GM23338 (cell line): ENCODE data around the gene PDE7B. TPM values are rescaled to one million over a fixed set of nuclear protein-coding genes. Genes with fewer than 3 reads are reported as not detected.

Source experiments
- ATAC-seq: fragments of 200-7000 bp; cut with Tn5 transposase; 3 replicates; pipeline ENCODE4 v1.9.1; 2020
- DNase-seq: peaks from one replicate; pipeline ENCODE4 v3.0.0-alpha.2; 2015; ENCODE audit warnings: low spot score
- H2AFZ ChIP-seq: fragments of 200-600 bp; sonication (generic); 2 replicates; pipeline ENCODE4 v1.8.0; 2016; ENCODE audit warnings: antibody characterized with exemption, mild to moderate bottlenecking, moderate library complexity
- H3F3A ChIP-seq: fragments of 200-600 bp; sonication (generic); replicated peaks from 2 replicates; pipeline ENCODE4 v1.8.0; 2017; ENCODE audit warnings: antibody characterized with exemption, mixed run types, low read depth
- H3K27ac ChIP-seq: fragments of 200-600 bp; sonication (generic); 2 replicates; pipeline ENCODE4 v1.6.1; 2016; ENCODE audit warnings: low read depth
- H3K27me3 ChIP-seq: fragments of 200-600 bp; sonication (generic); 2 replicates; pipeline ENCODE4 v1.8.0; 2016; ENCODE audit warnings: mild to moderate bottlenecking, mixed run types, moderate library complexity; ENCODE audit not compliant: insufficient read depth
- H3K36me3 ChIP-seq: fragments of 200-600 bp; sonication (generic); 2 replicates; pipeline ENCODE4 v1.8.0; 2016; ENCODE audit warnings: mild to moderate bottlenecking; ENCODE audit not compliant: insufficient read depth
- H3K4me1 ChIP-seq: fragments of 200-600 bp; sonication (generic); 2 replicates; pipeline ENCODE4 v1.8.0; 2016; ENCODE audit warnings: mild to moderate bottlenecking, moderate library complexity; ENCODE audit not compliant: insufficient read depth
- H3K4me2 ChIP-seq: fragments of 200-600 bp; sonication (generic); 2 replicates; pipeline ENCODE4 v1.7.1; 2017; ENCODE audit warnings: mixed run types
- H3K4me3 ChIP-seq: fragments of 200-600 bp; sonication (generic); 2 replicates; pipeline ENCODE4 v1.6.1; 2016; ENCODE audit warnings: mixed run types
- H3K79me2 ChIP-seq: fragments of 200-600 bp; sonication (generic); replicated peaks from 2 replicates; pipeline ENCODE4 v1.8.0; 2017; ENCODE audit warnings: mild to moderate bottlenecking; ENCODE audit not compliant: insufficient read depth
- H3K9me2 ChIP-seq: fragments of 200-600 bp; sonication (generic); 2 replicates; pipeline ENCODE4 v1.8.0; 2017; ENCODE audit not compliant: insufficient read depth
- H4K20me1 ChIP-seq: fragments of 200-600 bp; sonication (generic); replicated peaks from 2 replicates; pipeline ENCODE4 v1.8.0; 2017; ENCODE audit warnings: mild to moderate bottlenecking; ENCODE audit not compliant: insufficient read depth
- H3K27ac Mint-ChIP-seq: 2 replicates; pipeline ENCODE4 v1.8.0; 2020; ENCODE audit warnings: inconsistent platforms, mild to moderate bottlenecking, moderate library complexity, mixed read lengths
- H3K27me3 Mint-ChIP-seq: 3 replicates; pipeline ENCODE4 v1.8.0; 2022; ENCODE audit warnings: low read depth, mild to moderate bottlenecking, moderate library complexity, mixed read lengths, inconsistent platforms; ENCODE audit not compliant: insufficient read depth, poor library complexity
- H3K36me3 Mint-ChIP-seq: 3 replicates; pipeline ENCODE4 v1.8.0; 2021; ENCODE audit warnings: low read depth, mild to moderate bottlenecking, inconsistent platforms, moderate library complexity, mixed read lengths
- H3K4me1 Mint-ChIP-seq: 3 replicates; pipeline ENCODE4 v1.8.0; 2020; ENCODE audit warnings: mild to moderate bottlenecking, inconsistent platforms, mixed read lengths
- H3K4me3 Mint-ChIP-seq: 3 replicates; pipeline ENCODE4 v1.8.0; 2021; ENCODE audit warnings: moderate library complexity, mild to moderate bottlenecking, inconsistent platforms, mixed read lengths
- H3K9me3 Mint-ChIP-seq: 3 replicates; pipeline ENCODE4 v1.8.0; 2020; ENCODE audit warnings: moderate library complexity, mild to moderate bottlenecking, inconsistent platforms, mixed read lengths
- CREB1 ChIP-seq: fragments of 250-450 bp; sonication (Bioruptor Pico); IDR thresholded peaks from 2 replicates; pipeline ENCODE4 v1.5.0; 2020; ENCODE audit warnings: low read depth, mild to moderate bottlenecking, moderate library complexity
- ETS1 ChIP-seq: IDR thresholded peaks from 2 replicates; pipeline ENCODE4 v1.6.1; 2016; ENCODE audit warnings: antibody characterized with exemption
- EZH2 ChIP-seq: fragments of 200-600 bp; sonication (generic); IDR thresholded peaks from one replicate; pipeline ENCODE4 v1.8.0; 2017; ENCODE audit warnings: antibody characterized with exemption, mild to moderate bottlenecking, low read depth; ENCODE audit not compliant: unreplicated experiment
- EZH2phosphoT487 ChIP-seq: fragments of 200-600 bp; sonication (generic); IDR thresholded peaks from one replicate; pipeline ENCODE4 v1.8.1; 2018; ENCODE audit warnings: antibody characterized with exemption; ENCODE audit not compliant: unreplicated experiment
- JUNB ChIP-seq: IDR thresholded peaks from one replicate; pipeline ENCODE4 v1.6.1; 2016; ENCODE audit warnings: antibody characterized with exemption; ENCODE audit not compliant: unreplicated experiment
- NANOG ChIP-seq: IDR thresholded peaks from 2 replicates; pipeline ENCODE4 v1.6.1; 2016; ENCODE audit warnings: antibody characterized with exemption, borderline replicate concordance
- POLR2AphosphoS5 ChIP-seq: IDR thresholded peaks from 2 replicates; pipeline ENCODE4 v1.6.1; 2016; ENCODE audit warnings: antibody characterized with exemption, low read depth
- STAT1 ChIP-seq: IDR thresholded peaks from one replicate; pipeline ENCODE4 v1.6.1; 2016; ENCODE audit warnings: antibody characterized with exemption; ENCODE audit not compliant: unreplicated experiment
- ZNF114 ChIP-seq: fragments of 250-450 bp; sonication (Bioruptor Pico); IDR thresholded peaks from 2 replicates; pipeline ENCODE4 v1.5.0; 2020; ENCODE audit warnings: mild to moderate bottlenecking, moderate library complexity
- ZNF331 ChIP-seq: fragments of 250-450 bp; sonication (Bioruptor Pico); IDR thresholded peaks from 2 replicates; pipeline ENCODE4 v1.5.0; 2020; ENCODE audit warnings: low read depth, mild to moderate bottlenecking, moderate library complexity
- polyA plus RNA-seq: library from polyadenylated mRNA; unstranded; fragments of >200 nt; fragmentation: Nextera tagmentation; extraction: Ambion mirVana; gene quantifications from 2 replicates; pipeline ENCODE4 v1.2.1, GENCODE V29; 2016
- total RNA-seq: library from RNA; depleted of rRNA; stranded (reverse); fragments of >200 nt; shearing (Covaris generic); gene quantifications from 2 replicates; pipeline ENCODE4 v1.2.3, GENCODE V29; 2014
- TF ChIP-seq, protein P1 (sequence below): fragments of 250-450 bp; sonication (Bioruptor Pico); IDR thresholded peaks from 2 replicates; pipeline ENCODE4 v1.5.0; 2020; ENCODE audit warnings: mild to moderate bottlenecking, moderate library complexity
- TF ChIP-seq, protein P2 (sequence below), 2 experiments: fragments of 200-600 bp in 1 of 2; sonication (generic) in 1 of 2; conservative IDR thresholded peaks; 2 replicates each; pipeline versions ENCODE4 v1.5.1 to v1.6.1; 2016 to 2017; ENCODE audit warnings: antibody characterized with exemption in 2 of 2, low read depth in 2 of 2, mild to moderate bottlenecking in 2 of 2, moderate library complexity in 1 of 2
- TF ChIP-seq, protein P3 (sequence below): IDR thresholded peaks from one replicate; pipeline ENCODE4 v1.6.1; 2018; ENCODE audit warnings: antibody characterized with exemption; ENCODE audit not compliant: unreplicated experiment

Gene PDE7B
- total and polyA plus RNA-seq, 2 experiments from 2014 or later: 0.07 TPM; not detected in 1

DNA sequence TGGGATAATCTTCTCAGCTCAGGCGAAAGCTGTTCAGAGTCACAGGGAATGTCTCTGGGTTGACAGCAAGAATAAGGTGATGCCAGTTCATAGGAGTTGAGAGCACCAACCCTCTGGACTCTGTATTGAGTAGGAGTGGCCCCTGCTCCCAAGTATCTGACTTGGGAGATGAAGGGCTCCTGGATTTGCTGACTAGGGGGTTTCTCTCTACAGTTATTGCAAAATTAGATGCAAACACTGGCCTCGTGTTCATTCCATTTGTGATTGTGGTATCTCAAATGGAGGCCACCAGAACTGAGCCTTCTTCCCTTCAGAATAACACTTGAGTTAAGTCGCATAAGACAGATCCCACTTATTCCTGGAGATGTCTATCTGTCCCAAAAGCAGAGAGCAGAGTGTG is 135.7 kb downstream of the PDE7B start (continued):
- TF ChIP-seq, protein P1, sequence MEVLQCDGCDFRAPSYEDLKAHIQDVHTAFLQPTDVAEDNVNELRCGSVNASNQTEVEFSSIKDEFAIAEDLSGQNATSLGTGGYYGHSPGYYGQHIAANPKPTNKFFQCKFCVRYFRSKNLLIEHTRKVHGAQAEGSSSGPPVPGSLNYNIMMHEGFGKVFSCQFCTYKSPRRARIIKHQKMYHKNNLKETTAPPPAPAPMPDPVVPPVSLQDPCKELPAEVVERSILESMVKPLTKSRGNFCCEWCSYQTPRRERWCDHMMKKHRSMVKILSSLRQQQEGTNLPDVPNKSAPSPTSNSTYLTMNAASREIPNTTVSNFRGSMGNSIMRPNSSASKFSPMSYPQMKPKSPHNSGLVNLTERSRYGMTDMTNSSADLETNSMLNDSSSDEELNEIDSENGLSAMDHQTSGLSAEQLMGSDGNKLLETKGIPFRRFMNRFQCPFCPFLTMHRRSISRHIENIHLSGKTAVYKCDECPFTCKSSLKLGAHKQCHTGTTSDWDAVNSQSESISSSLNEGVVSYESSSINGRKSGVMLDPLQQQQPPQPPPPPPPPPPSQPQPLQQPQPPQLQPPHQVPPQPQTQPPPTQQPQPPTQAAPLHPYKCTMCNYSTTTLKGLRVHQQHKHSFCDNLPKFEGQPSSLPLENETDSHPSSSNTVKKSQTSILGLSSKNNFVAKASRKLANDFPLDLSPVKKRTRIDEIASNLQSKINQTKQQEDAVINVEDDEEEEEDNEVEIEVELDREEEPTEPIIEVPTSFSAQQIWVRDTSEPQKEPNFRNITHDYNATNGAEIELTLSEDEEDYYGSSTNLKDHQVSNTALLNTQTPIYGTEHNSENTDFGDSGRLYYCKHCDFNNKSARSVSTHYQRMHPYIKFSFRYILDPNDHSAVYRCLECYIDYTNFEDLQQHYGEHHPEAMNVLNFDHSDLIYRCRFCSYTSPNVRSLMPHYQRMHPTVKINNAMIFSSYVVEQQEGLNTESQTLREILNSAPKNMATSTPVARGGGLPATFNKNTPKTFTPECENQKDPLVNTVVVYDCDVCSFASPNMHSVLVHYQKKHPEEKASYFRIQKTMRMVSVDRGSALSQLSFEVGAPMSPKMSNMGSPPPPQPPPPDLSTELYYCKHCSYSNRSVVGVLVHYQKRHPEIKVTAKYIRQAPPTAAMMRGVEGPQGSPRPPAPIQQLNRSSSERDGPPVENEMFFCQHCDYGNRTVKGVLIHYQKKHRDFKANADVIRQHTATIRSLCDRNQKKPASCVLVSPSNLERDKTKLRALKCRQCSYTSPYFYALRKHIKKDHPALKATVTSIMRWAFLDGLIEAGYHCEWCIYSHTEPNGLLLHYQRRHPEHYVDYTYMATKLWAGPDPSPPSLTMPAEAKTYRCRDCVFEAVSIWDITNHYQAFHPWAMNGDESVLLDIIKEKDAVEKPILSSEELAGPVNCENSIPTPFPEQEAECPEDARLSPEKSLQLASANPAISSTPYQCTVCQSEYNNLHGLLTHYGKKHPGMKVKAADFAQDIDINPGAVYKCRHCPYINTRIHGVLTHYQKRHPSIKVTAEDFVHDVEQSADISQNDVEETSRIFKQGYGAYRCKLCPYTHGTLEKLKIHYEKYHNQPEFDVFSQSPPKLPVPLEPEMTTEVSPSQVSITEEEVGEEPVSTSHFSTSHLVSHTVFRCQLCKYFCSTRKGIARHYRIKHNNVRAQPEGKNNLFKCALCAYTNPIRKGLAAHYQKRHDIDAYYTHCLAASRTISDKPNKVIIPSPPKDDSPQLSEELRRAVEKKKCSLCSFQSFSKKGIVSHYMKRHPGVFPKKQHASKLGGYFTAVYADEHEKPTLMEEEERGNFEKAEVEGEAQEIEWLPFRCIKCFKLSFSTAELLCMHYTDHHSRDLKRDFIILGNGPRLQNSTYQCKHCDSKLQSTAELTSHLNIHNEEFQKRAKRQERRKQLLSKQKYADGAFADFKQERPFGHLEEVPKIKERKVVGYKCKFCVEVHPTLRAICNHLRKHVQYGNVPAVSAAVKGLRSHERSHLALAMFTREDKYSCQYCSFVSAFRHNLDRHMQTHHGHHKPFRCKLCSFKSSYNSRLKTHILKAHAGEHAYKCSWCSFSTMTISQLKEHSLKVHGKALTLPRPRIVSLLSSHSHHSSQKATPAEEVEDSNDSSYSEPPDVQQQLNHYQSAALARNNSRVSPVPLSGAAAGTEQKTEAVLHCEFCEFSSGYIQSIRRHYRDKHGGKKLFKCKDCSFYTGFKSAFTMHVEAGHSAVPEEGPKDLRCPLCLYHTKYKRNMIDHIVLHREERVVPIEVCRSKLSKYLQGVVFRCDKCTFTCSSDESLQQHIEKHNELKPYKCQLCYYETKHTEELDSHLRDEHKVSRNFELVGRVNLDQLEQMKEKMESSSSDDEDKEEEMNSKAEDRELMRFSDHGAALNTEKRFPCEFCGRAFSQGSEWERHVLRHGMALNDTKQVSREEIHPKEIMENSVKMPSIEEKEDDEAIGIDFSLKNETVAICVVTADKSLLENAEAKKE (CRISPR knock-in tag): no peak
- no peak for TF ChIP-seq STAT1

DNA sequence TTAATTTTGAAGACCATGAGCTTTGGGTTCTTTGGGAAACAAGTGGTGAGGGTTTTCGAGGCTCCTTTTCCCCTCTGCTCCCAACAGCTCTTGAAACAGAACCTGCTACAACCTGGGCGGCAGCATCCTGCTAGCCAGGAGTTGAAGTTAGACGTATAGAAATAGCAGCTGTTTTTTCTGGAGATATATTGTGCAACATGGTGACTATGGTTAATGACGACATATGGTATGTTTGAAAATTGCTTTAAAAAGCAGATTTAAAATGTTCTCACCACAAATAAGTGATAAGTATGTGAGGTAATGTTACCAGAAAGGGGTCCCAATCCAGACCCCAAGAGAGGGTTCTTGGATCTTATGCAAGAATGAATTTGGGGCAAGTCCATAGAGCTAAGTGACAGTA is 138.9 kb downstream of the PDE7B start:
- Histone ChIP-seq H3K27me3 (no peaks in the 10 kb centered on the region), H3K79me2 (no peaks in the 10 kb centered on the region), H3K9me2 (no peaks in the 10 kb centered on the region; the same call in 1 of the 2 replicates), H3K36me3 (no peaks in the 10 kb centered on the region), H3F3A (no peaks in the 10 kb centered on the region), H3K4me2 (no peak overlapping the region), H3K27ac (no peak overlapping the region), H4K20me1 (no peaks in the 10 kb centered on the region), H3K4me1 (no peaks in the 10 kb centered on the region), H2AFZ (no peak overlapping the region), H3K4me3 (no peak overlapping the region)
- H3K36me3 Mint-ChIP-seq: no peaks in the 10 kb centered on the region
- H3K27ac Mint-ChIP-seq: no peak overlapping the region
- DNase-seq (no peak), ATAC-seq (no peak)
- no peaks in the 10 kb centered on the region for H3K9me3 Mint-ChIP-seq
- H3K4me1 Mint-ChIP-seq: no peaks in the 10 kb centered on the region
- H3K27me3 Mint-ChIP-seq: no peaks in the 10 kb centered on the region
- H3K4me3 Mint-ChIP-seq: no peak overlapping the region
- TF ChIP-seq ETS1: no peak
- TF ChIP-seq JUNB: no peak
- TF ChIP-seq EZH2phosphoT487: no peak
- TF ChIP-seq STAT1: no peak
- TF ChIP-seq, protein P2, sequence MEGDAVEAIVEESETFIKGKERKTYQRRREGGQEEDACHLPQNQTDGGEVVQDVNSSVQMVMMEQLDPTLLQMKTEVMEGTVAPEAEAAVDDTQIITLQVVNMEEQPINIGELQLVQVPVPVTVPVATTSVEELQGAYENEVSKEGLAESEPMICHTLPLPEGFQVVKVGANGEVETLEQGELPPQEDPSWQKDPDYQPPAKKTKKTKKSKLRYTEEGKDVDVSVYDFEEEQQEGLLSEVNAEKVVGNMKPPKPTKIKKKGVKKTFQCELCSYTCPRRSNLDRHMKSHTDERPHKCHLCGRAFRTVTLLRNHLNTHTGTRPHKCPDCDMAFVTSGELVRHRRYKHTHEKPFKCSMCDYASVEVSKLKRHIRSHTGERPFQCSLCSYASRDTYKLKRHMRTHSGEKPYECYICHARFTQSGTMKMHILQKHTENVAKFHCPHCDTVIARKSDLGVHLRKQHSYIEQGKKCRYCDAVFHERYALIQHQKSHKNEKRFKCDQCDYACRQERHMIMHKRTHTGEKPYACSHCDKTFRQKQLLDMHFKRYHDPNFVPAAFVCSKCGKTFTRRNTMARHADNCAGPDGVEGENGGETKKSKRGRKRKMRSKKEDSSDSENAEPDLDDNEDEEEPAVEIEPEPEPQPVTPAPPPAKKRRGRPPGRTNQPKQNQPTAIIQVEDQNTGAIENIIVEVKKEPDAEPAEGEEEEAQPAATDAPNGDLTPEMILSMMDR (conservative IDR thresholded peaks at IDR 0.05; ENCODE audit: low read depth in 2 of 2): no peak
- TF ChIP-seq, protein P3, sequence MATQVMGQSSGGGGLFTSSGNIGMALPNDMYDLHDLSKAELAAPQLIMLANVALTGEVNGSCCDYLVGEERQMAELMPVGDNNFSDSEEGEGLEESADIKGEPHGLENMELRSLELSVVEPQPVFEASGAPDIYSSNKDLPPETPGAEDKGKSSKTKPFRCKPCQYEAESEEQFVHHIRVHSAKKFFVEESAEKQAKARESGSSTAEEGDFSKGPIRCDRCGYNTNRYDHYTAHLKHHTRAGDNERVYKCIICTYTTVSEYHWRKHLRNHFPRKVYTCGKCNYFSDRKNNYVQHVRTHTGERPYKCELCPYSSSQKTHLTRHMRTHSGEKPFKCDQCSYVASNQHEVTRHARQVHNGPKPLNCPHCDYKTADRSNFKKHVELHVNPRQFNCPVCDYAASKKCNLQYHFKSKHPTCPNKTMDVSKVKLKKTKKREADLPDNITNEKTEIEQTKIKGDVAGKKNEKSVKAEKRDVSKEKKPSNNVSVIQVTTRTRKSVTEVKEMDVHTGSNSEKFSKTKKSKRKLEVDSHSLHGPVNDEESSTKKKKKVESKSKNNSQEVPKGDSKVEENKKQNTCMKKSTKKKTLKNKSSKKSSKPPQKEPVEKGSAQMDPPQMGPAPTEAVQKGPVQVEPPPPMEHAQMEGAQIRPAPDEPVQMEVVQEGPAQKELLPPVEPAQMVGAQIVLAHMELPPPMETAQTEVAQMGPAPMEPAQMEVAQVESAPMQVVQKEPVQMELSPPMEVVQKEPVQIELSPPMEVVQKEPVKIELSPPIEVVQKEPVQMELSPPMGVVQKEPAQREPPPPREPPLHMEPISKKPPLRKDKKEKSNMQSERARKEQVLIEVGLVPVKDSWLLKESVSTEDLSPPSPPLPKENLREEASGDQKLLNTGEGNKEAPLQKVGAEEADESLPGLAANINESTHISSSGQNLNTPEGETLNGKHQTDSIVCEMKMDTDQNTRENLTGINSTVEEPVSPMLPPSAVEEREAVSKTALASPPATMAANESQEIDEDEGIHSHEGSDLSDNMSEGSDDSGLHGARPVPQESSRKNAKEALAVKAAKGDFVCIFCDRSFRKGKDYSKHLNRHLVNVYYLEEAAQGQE: no peak
- no peak for TF ChIP-seq ZNF331 (CRISPR knock-in tag)
- no peak for TF ChIP-seq NANOG
- TF ChIP-seq EZH2: no peak
- TF ChIP-seq CREB1: no peak
- no peak for TF ChIP-seq ZNF114 (CRISPR knock-in tag)
- TF ChIP-seq POLR2AphosphoS5: no peak
